Esophagus squamous epithelium (tissue), 5 donors: ENCODE data around the gene PRPSAP1. TPM values are rescaled to one million over a fixed set of nuclear protein-coding genes. Genes with fewer than 3 reads are reported as not detected.

ENCODE experiments used
- DNase-seq: peaks from one replicate; lab custom pipeline; 2025; lab: John Stamatoyannopoulos, UW
- H3K27ac ChIP-seq, 4 donors: fragments of 200-600 bp; sonication (generic); one replicate each; pipeline ENCODE4 v1.5.1; 2016 to 2019; ENCODE audit warnings: mild to moderate bottlenecking in 1 of 4
- H3K27me3 ChIP-seq, 4 donors: fragments of 200-600 bp; sonication (generic); 1 replicate in 3 of 4; 2 replicates in 1 of 4; pipeline versions ENCODE4 v1.5.1 to v1.6.0; 2017 to 2021; ENCODE audit warnings: antibody characterized with exemption in 1 of 4
- H3K36me3 ChIP-seq, 3 donors: fragments of 200-600 bp; sonication (generic); one replicate each; pipeline ENCODE4 v1.5.1; 2016 to 2019
- H3K4me1 ChIP-seq, 3 donors: fragments of 200-600 bp; sonication (generic); one replicate each; pipeline ENCODE4 v1.5.1; 2017 to 2019
- H3K4me3 ChIP-seq, 4 donors: fragments of 200-600 bp; sonication (generic); 1 replicate in 3 of 4; 2 replicates in 1 of 4; pipeline ENCODE4 v1.5.1; 2016 to 2019; ENCODE audit warnings: mild to moderate bottlenecking in 2 of 4, moderate library complexity in 1 of 4
- H3K9me3 ChIP-seq, 3 donors: fragments of 200-600 bp; sonication (generic); one replicate each; pipeline ENCODE4 v1.5.1; 2016 to 2019
- CTCF ChIP-seq, 6 experiments: fragments of 450-650 bp in 4 of 6; fragments of 200-600 bp in 2 of 6; sonication (generic) in 2 of 6; IDR thresholded peaks; one replicate each; pipeline ENCODE4 v1.5.1; 2016 to 2019; ENCODE audit warnings: antibody characterized with exemption in 6 of 6, mild to moderate bottlenecking in 4 of 6, moderate library complexity in 4 of 6
- POLR2A ChIP-seq, 4 donors: fragments of 450-650 bp; IDR thresholded peaks; one replicate each; pipeline ENCODE4 v1.6.1; 2017; ENCODE audit warnings: antibody characterized with exemption in 4 of 4, mild to moderate bottlenecking in 4 of 4, moderate library complexity in 3 of 4
- WGBS, 2 donors: methylation state at CpG; one replicate each; pipeline ENCODE4 v1.1.5; 2018; 5-methylcytosine and 5-hydroxymethylcytosine counted together
- intact Hi-C: fragments of 100-400 bp; cut with DNase I; formaldehyde crosslinking; loops from one replicate; pipeline ENCODE4 v1.15.0; 2022
- total RNA-seq, 4 donors: library from RNA; depleted of rRNA; stranded (reverse); fragments of >200 nt; gene quantifications; one replicate each; pipeline ENCODE4 v1.1.0, GENCODE V29; 2016
- donor health status: DM: yes; HTN: yes; CAD: no.

Gene PRPSAP1
- total RNA-seq, 4 donors from 2014 or later: 36.0 to 68.6 (median 49.5) TPM

- H3K27ac ChIP-seq: no peak overlapping the region
- no peaks in the 10 kb centered on the region for H3K27me3 ChIP-seq
- intact Hi-C loops: no loop called here
- H3K4me1 ChIP-seq: no peaks in the 10 kb centered on the region
- DNase-seq: no peak
- TF ChIP-seq POLR2A (IDR thresholded peaks at IDR 0.05): no peak
- no peak for TF ChIP-seq CTCF (IDR thresholded peaks at IDR 0.05)
- no peaks in the 10 kb centered on the region for H3K9me3 ChIP-seq
- H3K4me3 ChIP-seq: no peak overlapping the region
- 80 to 85% methylated on average over 11 of the region's 11 CpGs for WGBS, 2 donors
- H3K36me3 ChIP-seq: peaks cover 0 to 44% (median 0%) of the 10 kb centered on the region in 3 donors
Observed at GRCh38 chr17:76333673-76334505, 19.8 kb downstream of the PRPSAP1 start.

DNA sequence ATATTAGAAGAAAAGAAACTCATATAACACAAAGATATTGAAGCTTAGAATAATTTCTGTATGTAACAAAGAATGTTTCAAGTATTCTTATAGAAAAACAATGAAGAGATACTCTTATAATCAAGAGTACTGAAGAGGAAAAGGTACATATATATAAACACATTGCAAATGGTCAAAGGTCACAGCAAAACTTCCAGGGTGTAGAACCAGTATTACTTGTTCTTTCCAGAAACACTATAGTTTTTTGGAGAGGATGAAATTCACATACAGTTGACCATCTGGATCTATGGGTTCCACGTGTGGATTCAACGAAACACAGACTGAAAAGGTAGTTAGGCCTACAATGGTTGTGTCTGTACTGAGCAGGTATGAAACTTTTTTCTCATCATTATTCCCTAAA is 22.6 kb downstream of the PRPSAP1 start:
- no peaks in the 10 kb centered on the region for H3K27me3 ChIP-seq
- TF ChIP-seq POLR2A (IDR thresholded peaks at IDR 0.05): no peak
- TF ChIP-seq CTCF (IDR thresholded peaks at IDR 0.05): no peak
- H3K27ac ChIP-seq: no peak overlapping the region
- H3K36me3 ChIP-seq: peaks cover 0 to 67% (median 12%) of the 10 kb centered on the region in 3 donors
- 81 to 87% methylated on average over 2 of the region's 2 CpGs for WGBS, 2 donors
- DNase-seq: no peak
- no peaks in the 10 kb centered on the region for H3K4me1 ChIP-seq
- no peaks in the 10 kb centered on the region for H3K9me3 ChIP-seq
- intact Hi-C loops: no loop called here
- no peak overlapping the region for H3K4me3 ChIP-seq

DNA sequence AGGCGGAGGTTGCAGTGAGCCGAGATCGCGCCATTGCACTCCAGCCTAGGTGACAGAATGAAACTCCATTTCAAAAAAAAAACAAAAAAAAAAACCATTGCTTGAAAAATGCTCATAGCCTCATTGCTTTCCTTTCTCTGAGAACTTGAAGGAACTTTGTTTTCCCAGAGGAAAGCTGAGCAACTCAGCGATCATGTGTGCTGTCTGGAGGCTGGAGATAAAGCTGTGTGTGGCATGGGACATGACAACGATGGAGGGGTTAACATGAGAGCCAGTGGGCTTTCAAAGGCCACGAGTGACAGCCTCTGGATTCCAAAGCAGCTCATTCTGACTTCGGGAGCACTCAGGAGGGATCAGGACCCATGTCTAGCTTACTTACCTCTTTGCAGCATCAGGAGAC is 24.1 kb downstream of the PRPSAP1 start:
- Histone ChIP-seq H3K4me3 (no peak overlapping the region), H3K27me3 (no peaks in the 10 kb centered on the region), H3K9me3 (no peaks in the 10 kb centered on the region), H3K4me1 (no peaks in the 10 kb centered on the region), H3K36me3 (peaks cover 0 to 71% (median 12%) of the 10 kb centered on the region in 3 donors), H3K27ac (no peak overlapping the region)
- intact Hi-C loops: no loop called here
- WGBS, 2 donors: 76 to 92% methylated on average over 8 of the region's 8 CpGs
- no peak for TF ChIP-seq POLR2A (IDR thresholded peaks at IDR 0.05)
- no peak for TF ChIP-seq CTCF (IDR thresholded peaks at IDR 0.05)
- DNase-seq: no peak

- no peak for TF ChIP-seq CTCF (IDR thresholded peaks at IDR 0.05)
- no peak for TF ChIP-seq POLR2A (IDR thresholded peaks at IDR 0.05)
- 84 to 91% methylated on average over 6 of the region's 6 CpGs for WGBS, 2 donors
- Histone ChIP-seq H3K4me3 (no peak overlapping the region), H3K27me3 (no peaks in the 10 kb centered on the region), H3K36me3 (peaks cover 0 to 91% (median 18%) of the 10 kb centered on the region in 3 donors), H3K4me1 (no peaks in the 10 kb centered on the region), H3K9me3 (no peaks in the 10 kb centered on the region), H3K27ac (no peak overlapping the region)
- intact Hi-C loops: no loop called here
- no peak for DNase-seq
Observed at GRCh38 chr17:76327696-76328095, 26.0 kb downstream of the PRPSAP1 start.

DNA sequence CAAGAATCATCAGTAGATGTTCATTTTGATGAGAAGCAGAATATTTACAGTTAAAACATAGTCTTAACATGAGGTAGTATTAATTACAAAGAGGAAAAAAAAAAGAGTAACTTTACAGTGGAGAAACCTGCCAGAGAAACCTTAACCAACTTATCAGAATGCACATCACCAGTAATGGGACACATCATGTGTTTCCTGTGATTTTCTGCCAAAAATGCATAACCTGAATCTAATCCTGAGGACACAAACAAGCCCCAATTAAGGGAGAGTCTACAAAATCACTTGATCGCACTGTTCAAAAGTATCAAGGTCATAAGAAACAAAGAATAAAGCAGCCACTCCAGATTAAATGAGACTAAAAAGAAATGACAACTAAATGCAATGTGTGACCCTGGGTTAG is 27.4 kb downstream of the PRPSAP1 start:
- no peak for DNase-seq
- WGBS, 2 donors: 89 to 95% methylated on average over 1 of the region's 1 CpG
- H3K36me3 ChIP-seq: peaks cover 0 to 95% (median 18%) of the 10 kb centered on the region in 3 donors

More for the DNA sequence above, 27.4 kb downstream of the PRPSAP1 start:
- no peak for TF ChIP-seq CTCF (IDR thresholded peaks at IDR 0.05)
- TF ChIP-seq POLR2A (IDR thresholded peaks at IDR 0.05): no peak
- H3K9me3 ChIP-seq: no peaks in the 10 kb centered on the region
- intact Hi-C loops: no loop called here
- H3K4me3 ChIP-seq: no peak overlapping the region
- H3K27me3 ChIP-seq: no peaks in the 10 kb centered on the region
- H3K27ac ChIP-seq: no peak overlapping the region
- H3K4me1 ChIP-seq: no peaks in the 10 kb centered on the region
